ENCODE data around the gene GRAPL.
"Not testable (repeated sequence)": the region's sequence is repeated elsewhere in the genome, so short reads cannot be mapped to it uniquely, and the experiment has no call there.

GRAPL gene

DNA sequence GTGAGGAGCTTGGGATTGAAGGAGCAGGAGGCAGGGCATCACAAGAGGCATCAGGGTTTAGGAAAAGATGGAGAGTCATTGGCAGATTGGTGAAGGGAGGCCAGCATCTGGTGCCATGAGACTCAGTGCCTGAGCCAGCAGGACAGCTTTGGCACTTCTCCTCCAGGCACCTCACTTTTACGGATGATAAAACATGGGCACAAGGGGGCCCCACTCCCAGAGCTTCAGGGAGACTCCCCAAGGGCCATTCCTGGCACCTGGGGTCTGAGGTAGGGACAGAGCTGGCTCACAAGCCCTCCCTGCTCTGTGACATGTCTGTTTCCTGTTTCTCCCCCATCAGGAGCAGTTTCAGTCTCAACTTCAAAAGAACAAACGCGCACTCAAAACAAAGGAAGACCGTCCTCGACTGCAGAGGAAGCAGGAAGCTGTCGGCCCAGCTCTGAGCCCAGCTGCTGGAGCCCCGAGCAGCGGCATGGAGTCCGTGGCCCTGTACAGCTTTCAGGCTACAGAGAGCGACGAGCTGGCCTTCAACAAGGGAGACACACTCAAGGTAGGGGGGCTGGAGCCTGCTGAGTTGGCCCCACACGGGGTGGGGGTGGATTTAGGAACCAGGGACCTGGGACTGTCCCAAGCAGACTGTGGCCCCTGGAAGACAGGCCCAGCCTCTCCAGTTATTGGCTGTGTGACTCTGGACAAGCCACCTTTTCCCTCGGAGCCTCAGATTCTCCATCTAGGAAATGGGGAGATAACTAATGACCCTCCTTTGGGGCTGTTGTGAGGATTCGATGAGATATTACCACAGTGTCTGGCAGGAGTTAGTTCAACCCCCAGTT is at the start of gene GRAPL:
Gene GRAPL (plus strand): TSS at position 442 of the 833 bp plus-strand sequence. CDS start 31 bp downstream, at position 473.
- DNase-seq (ENCODE audit: low spot score), result not testable (repeated sequence)

DNA sequence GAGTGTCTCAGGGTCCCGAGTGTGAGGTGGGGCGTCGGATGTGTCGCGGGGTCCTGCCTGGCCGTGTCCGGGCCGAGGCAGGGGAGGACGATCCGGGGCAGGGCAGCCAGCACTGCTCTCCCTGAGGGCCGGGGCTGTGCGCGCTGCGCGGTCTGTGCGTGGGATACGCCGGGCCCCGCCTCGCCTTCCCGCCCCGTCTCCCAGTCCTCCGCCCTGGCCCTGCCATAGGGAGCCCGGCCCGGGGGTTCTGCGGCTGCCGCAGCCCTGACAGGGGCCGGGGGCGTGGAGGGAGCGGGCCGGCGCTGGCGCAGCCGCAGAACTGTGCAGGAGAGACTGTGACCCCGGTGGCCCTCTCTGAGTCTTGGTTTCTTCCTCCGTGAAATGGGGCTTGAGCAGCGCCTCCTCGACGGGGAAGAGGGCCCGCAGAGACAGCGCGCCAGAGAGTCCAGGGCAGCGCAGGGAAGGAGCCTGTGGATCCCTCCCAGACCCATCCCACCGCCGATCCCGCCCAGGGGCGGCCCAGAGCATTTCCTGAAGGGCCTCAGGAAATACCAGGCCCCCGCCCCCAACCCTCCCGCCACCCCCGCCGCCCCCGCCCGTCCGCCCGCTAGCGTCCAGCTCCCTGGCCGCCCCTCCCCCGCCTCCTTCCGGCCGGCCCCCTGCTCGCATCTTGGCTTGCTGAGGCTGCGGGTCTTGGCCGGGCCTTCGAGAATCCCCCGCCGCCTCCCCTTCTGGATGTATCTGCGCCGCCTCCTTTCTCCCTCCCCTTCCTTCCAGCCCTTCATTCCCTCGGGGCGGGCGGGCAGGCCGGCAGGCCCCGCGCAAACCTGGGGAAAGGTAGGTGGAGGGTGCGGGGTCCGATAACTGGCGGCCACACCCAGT is 38.3 kb upstream of the GRAPL start:
- DNase-seq (ENCODE audit: low spot score), result not testable (repeated sequence)

DNA sequence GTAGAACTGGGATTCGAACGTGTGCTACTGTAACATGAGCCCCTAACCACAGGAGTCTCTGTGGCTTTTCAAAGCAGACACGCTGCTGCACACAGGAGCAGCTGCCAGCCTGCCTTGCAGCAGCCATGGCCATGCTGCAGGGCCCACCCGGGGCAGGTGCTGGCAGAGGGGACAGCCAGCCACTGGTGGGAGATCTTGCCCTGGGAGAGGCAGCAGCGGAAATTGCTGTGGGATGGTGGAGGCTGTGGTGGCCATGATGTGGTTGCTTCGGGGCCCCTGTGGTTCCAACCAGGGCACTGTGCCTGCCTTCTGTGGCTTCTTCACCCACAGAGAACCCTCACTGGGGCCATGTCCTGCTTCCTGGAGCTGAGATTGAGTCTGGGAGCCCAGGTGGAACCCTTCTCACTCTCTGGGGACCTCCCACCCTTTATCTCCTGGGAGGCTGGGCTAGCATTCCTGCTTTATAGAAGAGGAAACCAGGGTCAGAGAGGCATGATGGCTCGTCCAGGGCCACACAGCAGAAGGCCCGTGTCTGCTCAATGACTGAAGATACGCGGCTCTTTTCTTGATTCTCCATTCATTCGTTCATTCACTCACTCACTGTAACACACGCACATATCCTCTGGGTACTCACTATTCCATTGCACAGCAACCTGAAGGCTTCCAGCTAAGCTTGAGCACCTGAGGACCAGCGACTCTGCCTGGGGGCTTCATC is 37.2 kb upstream of the GRAPL start:
- DNase-seq (ENCODE audit: low spot score), result not testable (repeated sequence)

DNA sequence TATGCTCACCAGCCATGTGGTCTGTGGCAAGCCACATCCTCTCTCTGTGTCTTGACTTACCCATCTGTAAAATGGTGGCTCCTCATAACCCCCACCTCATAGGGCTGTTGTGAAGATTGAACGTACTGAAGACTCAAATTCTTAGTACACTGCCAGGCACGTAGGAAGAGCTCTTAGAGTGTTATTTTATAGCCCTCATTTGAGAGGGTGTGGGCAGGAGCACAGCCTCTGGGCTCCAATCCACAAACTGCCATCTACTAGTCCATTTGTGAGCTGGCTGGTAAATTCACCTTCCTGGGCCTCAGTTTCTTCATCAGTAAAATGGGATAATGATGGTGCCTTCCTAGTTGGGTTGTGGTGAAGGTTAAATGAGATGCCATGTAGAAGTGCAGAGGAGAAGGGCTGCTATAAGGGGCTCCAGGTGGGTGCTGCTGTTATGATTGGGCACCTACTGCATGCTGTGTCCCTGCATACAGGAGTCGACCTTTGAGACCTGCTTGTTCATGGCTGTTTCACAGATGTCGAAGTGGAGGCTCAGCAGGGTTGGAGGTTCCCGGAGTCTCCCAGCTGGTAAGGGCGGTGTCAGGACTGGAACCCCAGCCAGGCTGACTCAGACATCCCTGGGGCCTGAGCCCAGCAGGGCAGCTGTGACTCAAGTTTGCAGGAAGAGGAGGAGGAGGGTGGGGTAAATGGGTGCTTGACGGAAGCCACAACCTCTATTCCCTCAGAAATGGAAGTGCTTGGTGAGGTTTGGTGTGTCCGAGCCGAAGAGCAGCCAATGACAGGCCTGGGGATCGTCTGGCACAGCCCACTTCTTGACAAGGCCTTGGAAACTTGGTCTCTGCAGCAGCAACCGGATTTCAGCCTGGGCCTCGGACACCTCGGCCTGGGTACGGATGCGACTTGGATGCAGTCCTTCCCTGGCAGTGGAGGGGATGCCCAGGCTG is 34.4 kb upstream of the GRAPL start:
- not testable (repeated sequence) for DNase-seq (ENCODE audit: low spot score)

DNA sequence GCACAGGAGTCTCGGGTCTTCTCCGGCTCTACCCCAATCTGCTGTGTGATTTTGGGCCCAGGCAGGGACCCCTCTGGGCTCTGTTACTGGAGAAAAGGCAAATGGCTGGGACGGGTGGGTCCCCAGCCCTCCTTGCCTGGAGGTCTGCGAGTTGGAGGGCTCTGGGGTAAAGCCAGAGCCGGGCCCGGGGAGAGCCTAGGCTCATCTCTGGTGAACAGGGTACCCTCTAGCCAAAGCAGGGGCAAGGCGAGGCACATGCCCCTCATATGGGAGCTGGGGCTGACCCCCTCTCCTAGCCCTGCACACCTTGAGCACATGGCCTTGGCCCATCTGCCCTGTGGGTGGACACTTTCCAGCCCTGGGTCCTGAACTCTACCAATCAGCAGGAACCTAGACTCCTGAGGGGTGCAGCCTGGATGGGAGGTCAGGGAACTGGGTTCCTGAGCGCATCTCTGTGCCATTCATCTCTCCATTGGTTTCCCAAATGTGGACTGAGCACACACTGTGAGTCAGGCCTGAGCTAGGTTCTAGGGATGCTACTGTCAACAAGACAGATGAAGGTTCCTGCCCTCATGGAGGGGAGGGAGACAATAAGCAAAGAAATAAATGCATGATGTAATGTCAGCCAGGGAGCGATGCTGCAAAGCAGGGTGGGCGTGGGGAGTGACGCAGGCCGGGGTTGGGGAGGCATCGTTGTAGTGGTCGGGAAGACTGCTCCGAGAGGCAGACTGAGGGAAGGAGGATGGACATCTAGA is 33.5 kb upstream of the GRAPL start:
- DNase-seq (ENCODE audit: low spot score), result not testable (repeated sequence)

DNA sequence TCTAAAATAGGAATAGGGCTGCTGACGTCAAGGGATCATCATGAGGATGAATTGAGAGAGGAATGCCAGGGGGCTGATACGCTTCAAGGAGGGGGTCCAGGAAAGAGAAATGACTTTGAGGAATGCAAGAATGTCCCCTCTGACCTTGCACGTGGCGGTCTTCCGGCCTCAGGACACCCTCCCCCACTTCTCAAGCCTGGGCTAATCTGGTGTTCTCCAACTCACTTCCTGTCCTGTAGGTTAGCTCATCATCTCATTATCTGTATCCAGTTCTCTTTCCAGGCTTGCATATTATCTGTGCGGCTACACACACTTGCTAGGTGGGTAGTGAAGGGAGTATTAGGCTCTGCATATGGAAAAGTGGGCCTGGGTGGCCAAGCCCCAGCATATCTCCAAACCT is 18.9 kb upstream of the GRAPL start:
- not testable (repeated sequence) for DNase-seq (ENCODE audit: low spot score)

DNA sequence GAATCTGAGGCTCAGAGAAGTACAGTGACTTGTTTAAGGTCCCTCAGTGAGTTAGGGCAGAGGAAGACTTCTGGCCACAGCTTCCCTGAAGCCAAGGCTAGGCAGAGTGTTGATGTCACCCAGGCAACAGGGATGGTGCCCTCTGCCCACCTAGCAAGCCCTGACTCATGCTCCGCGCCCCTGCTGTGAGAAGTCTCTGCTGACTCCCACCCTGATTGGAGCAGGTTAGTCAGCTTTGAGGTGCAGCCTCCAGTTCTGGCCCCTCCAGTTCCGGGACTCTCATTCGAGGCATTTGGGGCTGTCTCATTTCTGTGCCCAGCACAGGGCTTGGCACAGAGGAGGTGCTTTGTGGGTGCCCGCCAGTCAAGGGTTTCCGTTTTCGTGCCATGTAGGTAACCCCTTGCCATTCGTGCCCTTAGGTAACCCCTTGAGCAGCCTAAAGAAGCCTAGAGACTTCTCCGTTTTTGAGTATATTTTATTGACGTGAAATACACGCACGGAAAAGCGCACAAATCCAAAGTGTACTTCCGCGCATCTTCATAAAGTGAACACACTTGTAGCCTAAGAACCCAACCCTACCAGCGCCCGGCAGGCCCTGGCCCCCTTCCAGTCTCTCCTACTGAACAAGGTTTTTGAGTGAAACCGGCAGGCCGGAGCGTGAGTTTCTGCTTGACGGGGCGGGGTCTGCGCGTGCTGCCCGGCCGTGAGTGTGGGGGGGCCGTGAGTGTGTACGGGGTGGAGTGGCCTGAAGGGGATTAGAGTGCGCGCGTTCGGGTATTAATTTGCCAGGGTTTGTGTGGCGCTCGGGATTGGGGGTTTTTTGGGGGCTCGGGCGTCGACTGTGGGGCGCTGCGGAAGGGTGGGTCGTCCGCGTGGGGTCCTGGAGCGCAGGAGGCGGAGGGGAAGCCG is 16.9 kb upstream of the GRAPL start:
- DNase-seq (ENCODE audit: low spot score), result not testable (repeated sequence)

DNA sequence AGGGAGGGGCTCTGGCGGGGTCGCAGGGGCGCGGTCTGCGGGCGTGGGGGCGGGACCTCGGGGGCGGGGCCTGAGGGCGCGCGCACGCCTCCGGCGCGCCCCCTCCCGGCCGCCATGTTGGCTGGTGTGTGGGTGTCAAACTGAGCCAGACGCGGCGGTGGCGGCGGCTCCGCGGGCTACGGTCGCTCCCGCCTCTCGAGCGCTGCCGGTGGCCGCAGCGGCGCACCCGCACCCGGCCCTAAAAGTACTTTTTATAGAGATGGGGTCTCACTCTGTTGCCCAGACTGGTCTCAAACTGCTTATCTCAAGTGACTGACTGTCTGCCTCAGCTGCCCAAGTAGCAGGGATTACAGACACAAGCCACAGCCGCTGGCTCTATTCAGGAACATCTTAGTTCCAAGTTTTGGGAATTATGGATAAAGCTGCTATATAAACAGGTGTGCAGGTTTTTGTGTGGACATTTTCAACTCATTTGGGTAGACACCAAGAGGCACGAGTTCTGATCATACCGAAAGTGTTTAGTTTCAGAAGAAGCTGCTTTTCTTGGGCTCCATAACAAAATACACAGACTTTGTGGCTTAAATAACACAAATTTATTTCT is 16.2 kb upstream of the GRAPL start:
- DNase-seq (ENCODE audit: low spot score), result not testable (repeated sequence)

DNA sequence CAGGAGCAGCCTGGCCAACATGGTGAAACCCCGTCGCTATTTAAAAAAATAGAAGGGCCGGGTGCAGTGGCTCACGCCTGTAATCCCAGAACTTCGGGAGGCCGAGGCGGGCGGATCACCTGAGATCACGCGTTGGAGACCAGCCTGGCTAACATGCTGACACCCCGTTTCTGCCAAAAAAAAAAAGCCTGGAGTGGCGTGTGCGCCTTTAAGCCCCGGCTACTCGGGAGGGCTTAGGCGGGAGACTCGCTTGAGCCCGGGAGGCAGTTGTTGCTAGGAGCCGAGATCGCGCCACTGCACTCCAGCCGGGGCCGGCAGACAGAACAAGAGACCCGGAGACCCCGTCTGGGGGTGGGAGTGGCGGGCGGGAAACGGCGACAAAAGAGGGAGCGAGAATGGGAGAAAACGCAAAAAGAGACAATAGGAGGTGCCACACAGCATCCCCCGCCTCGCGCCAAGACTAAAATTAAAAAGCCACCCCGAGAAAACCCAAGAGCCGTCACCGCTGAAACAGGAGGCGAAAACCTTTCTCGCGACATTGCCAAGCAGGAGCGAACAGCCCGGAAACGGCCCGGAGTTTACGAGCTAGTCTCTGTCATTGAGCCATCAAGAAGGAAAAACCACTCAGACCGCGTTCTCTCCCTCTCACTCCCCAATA is 15.5 kb upstream of the GRAPL start:
- not testable (repeated sequence) for DNase-seq (ENCODE audit: low spot score)

DNA sequence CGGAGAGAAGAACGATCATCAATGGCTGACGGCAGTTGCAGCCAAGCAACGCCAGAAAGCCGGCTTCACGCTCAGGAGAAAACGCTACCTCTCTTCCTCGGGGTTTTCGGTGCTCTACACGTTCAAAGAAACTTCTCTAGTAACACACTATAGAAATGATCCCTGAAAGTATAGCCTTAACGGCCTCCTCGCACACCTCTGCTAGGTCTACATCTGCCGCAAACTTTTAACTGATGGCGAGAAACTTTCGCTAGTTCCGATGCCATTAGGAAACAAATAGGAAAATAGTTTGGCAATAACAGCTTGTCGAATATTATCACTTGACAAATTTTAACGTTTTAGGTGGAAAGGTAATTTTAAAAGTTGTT is 14.9 kb upstream of the GRAPL start:
- not testable (repeated sequence) for DNase-seq (ENCODE audit: low spot score)

DNA sequence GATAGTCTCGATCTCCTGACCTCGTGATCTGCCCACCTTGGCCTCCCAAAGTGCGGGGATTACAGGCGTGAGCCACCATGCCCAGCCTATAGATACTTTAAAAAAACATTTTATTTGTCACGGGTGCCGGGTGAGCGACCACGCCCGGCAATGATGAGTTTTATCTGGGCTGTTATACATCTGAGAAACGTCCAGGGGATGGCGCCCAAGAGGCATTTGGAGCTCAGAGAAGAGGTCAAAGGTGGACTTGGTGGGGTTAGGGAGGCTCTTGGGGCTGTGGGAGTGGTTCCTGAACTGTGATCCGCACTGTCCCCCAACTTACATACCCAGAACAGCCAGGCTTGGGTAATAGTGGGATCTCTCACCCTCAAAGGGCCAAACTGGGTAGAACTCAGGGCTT is 8.7 kb upstream of the GRAPL start:
- not testable (repeated sequence) for DNase-seq (ENCODE audit: low spot score)

DNA sequence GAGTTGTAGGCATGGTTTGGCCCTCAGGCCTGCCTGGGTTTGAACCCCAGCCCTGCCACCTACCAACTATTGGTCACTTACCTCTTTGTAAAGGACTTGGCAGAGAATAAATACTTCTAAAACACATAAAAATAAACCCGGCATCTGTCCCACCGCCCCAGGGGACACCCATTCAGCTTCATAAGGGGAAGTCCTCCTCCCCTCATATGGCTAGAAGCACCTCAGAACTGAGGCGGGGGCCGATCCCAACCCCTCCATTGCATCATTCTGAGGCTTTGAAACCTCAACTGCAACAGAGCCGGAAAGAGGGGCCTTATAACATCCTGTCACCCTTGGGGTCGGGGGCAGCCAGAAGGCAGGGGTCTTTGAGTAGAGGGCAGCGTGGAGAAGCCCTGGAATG is 2.1 kb upstream of the GRAPL start:
- DNase-seq (ENCODE audit: low spot score), result not testable (repeated sequence)

DNA sequence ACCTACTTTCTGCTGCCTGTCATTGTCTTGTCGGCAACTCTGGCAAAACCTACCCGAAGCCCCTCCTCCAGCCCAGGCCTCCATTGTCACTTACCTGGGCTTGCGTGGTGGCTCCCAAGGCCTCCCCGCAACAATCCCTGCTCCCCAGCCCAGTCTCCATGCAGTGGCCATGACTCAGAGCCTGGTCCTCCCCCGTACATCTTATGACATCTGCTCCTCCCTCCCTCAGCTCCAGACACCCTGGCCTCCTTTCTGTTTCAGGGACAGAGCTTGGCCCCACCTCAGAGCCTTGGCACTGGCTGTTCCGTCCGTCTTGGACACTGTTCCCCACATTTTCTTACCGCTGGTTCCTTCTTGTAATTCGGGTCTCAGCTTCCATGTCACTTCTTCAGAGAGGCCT is 2.1 kb downstream of the GRAPL start:
- not testable (repeated sequence) for DNase-seq (ENCODE audit: low spot score)

DNA sequence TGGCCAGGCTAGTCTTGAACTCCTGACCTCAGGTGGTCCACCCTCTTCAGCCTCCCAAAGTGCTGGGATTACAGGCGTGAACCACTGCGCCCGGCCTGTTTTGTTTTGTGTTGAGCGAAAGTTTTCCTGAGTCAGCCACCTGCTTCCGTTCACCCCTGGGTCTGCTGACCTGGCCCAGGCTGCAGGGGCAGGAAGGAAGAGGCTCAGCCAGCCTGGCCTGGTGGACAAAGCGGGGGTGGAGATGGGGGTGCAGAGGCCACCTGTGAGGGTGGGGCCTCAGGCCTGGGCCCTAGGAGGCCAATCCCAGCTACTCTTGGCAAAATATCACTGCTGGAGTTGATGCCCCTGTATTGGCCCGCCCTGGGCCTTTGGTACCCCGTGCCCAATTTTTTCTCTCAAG is 3.7 kb downstream of the GRAPL start:
- not testable (repeated sequence) for DNase-seq (ENCODE audit: low spot score)

DNA sequence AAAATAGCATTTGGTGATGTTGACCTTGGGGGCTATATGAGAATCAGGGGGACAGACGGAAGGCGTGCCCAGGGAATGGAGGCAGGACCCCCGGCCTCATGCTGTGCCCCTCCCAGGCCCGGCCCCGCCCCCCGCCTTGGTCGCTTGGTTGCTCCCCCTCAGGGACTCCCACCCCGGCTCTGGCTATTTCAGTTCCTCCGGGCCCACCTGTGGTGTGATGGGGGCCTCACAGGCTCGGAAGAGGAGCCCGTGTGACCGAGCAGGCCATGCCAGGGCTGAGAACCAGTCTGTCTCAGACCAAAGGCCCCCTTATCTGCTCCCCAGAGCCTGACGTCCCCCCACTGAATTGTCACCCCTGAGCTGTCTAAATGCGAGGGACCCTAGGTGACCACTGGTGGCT is 4.4 kb downstream of the GRAPL start:
- not testable (repeated sequence) for DNase-seq (ENCODE audit: low spot score)

DNA sequence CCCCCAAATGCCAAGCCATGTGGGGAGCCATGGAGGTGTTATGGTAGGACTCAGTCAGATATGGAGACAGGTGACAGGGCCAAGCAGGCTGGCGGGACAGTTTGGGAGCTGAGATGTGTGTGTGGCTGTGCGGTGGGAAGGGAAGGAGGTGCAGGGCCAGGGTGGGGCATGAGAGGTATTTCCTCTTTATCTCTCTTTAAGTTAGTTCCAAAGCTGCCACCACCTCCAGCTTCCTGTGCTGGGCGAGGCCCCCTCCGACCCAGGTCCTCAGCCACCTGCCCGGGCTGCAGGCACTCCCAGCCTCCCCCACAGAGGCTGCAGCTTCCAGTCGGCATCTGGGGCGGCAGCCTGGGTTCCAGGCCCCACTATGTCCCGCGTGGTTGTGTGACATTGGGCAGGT is 6.4 kb downstream of the GRAPL start:
- DNase-seq (ENCODE audit: low spot score), result not testable (repeated sequence)

DNA sequence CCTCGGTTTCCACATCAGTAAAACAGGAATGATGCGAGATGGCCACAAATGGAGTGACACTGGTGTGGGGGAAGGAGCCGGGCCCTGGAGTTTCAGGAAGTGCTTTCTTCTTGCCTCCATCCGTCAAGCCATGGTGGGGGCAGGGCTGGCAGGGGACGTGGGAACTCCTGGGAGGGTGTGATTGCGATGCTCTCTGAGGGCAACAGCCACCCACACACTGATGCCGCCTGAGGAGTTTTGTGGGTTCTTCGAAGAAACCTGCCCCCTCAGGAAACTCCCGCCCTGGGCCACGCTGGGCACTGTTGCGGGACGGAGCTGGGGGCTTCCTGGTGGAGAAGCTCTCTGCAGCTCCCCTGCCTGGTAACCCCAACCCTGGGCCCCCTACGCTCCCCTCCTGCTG is 8.0 kb downstream of the GRAPL start:
- not testable (repeated sequence) for DNase-seq (ENCODE audit: low spot score)

DNA sequence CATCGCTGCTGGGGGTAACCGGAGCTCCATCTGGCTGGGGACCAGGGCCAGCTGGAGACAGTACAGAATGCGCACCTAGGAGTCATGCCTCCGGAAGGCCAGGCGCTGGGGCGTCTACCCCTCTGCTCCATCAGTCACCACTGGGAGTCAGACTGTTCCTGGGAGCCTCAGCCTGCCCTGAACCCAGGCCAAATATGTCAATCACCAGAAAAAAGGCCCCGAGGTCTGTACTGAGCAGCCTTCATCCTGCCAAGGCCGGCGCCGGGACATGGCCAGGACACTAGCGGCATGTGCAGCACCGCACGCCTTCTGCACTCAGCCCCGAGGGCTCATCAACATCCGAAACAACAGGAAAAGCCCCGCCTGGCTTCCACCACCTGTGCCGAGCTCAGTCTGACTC is 8.7 kb downstream of the GRAPL start:
- not testable (repeated sequence) for DNase-seq (ENCODE audit: low spot score)

All from AG08395 (cell line).